Memory B cell (primary cell): ENCODE results near the gene CST6.

Source experiments
- ATAC-seq: fragments of 150-1000 bp; cut with Tn5 transposase; 2 replicates; pipeline ENCODE4 v1.10.0; 2021; ENCODE audit warnings: low read depth, mild to moderate bottlenecking, moderate library complexity
- DNase-seq, 2 donors: peaks; one replicate each; pipeline ENCODE4 v3.0.0; 2022; ENCODE audit warnings: low spot score in 2 of 2
- H3K27ac Mint-ChIP-seq: one replicate; pipeline ENCODE4 v1.8.0; 2022; ENCODE audit warnings: mild to moderate bottlenecking, moderate library complexity, mixed read lengths
- H3K27me3 Mint-ChIP-seq: one replicate; pipeline ENCODE4 v1.8.0; 2022; ENCODE audit warnings: mixed read lengths
- H3K36me3 Mint-ChIP-seq: one replicate; pipeline ENCODE4 v1.8.0; 2022; ENCODE audit warnings: mild to moderate bottlenecking, mixed read lengths
- H3K4me1 Mint-ChIP-seq: one replicate; pipeline ENCODE4 v1.8.0; 2022; ENCODE audit warnings: mixed read lengths
- H3K4me3 Mint-ChIP-seq: one replicate; pipeline ENCODE4 v1.8.0; 2022; ENCODE audit warnings: mild to moderate bottlenecking, moderate library complexity, mixed read lengths
- H3K9me3 Mint-ChIP-seq: one replicate; pipeline ENCODE4 v1.8.0; 2022; ENCODE audit warnings: mixed read lengths

Gene CST6

DNA sequence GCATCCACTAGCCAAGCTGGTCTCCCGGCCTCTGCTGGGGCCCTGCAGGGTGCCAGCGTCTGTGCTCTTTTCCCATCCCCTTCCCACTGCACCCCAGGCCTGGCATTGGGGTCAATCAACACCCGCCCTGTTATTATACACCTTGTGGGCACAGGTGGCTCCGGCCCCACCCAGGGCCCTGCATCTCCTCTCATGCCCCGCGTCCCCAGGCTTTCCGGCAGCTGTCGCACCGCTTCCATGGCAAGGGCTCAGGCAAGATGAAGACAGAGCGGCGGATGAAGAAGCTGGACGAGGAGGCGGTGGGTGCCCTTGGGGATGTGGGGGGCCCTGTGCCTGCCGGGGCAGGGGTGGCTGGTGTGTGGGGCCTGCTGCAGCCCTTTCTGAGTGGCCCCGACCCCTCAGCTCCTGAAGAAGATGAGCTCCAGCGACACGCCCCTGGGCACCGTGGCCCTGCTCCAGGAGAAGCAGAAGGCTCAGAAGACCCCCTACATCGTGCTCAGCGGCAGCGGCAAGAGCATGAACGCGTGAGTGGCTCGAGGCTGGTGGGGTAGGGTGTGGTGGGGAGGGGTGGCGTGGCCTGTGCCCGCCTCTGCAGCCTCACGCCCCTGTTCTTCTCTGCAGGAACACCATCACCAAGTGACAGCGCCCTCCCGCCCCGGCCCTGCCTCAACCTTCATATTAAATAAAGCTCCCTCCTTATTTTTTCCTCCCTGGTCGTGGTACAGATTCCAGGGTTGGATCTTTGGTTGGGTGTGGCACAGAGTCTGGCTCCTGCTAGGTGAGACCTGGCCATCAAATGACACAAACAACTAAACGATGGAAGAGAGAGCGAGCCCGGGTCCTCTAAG, 33.2 kb upstream of the CST6 start:
- peaks cover 21% of the 10 kb centered on the region for H3K36me3 Mint-ChIP-seq
- no peak for ATAC-seq

DNA sequence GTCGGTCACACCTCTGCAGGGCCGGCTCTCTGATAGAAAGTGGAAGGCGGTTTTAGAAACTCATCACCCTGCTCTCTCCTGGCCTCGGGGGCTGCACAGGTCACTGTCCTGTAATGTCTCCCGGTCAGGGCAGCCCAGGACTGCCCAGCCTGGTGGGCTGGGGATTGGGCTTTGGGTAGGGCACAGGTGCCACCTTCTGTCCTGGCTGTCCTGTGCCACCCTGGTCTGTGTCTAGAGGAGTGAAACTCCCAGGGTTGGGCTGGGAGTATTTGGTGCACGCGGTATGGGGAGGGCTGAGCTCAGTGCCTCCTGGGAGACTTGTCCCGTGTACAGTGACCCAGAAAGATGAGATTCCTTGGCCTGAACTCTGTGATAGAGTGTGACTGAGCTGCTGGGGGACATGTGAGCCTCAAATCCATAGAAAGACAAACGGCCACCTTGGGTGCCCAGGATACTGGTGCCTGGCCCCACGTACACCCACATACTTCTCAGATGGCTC, 32.5 kb upstream of the CST6 start:
- Mint-ChIP-seq H3K4me1 (no peaks in the 10 kb centered on the region), H3K9me3 (no peaks in the 10 kb centered on the region), H3K36me3 (peaks cover 21% of the 10 kb centered on the region), H3K4me3 (no peak overlapping the region), H3K27ac (no peak overlapping the region), H3K27me3 (no peaks in the 10 kb centered on the region)
- ATAC-seq (no peak), DNase-seq (no peak)

More for the DNA sequence above, 33.2 kb upstream of the CST6 start:
- Mint-ChIP-seq H3K4me3 (no peak overlapping the region), H3K4me1 (no peaks in the 10 kb centered on the region), H3K27me3 (no peaks in the 10 kb centered on the region), H3K9me3 (no peaks in the 10 kb centered on the region), H3K27ac (no peak overlapping the region)
- DNase-seq: no peak

DNA sequence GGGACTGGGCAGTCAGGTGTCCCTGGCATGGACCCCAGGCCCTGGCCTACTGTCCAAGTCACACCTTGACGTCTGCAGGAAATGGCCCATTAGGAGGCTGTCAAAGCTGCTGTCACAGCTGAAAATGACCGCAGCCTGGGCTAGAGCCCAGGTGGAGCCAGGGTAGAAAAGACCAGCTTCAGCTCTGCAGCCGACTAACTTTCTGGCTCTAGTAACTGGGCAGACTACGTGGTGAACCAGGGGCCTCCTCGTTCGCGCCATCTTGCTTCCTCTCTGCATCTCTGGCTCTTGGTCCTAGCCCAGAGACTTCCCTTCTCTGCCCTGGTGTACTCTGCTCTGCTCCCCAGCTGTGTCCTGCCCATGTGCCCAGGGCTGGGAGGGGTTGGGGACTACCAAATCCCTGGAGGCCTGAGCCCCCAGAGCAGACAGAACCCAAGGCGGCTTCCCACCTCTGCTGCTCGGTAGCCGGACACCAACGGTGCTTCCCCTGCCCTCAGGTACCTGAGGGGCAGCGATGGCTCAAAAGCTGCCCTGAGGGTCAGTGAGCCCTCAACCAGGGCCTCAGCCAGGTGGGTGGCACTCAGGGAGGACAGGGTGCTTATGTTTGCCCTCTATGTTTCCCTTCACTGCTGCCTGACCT, 30.6 kb upstream of the CST6 start:
- H3K36me3 Mint-ChIP-seq: peaks cover 15% of the 10 kb centered on the region
- H3K27me3 Mint-ChIP-seq: no peaks in the 10 kb centered on the region
- H3K27ac Mint-ChIP-seq: no peak overlapping the region
- no peak for ATAC-seq
- no peaks in the 10 kb centered on the region for H3K9me3 Mint-ChIP-seq
- DNase-seq: no peak
- no peaks in the 10 kb centered on the region for H3K4me1 Mint-ChIP-seq
- H3K4me3 Mint-ChIP-seq: no peak overlapping the region

DNA sequence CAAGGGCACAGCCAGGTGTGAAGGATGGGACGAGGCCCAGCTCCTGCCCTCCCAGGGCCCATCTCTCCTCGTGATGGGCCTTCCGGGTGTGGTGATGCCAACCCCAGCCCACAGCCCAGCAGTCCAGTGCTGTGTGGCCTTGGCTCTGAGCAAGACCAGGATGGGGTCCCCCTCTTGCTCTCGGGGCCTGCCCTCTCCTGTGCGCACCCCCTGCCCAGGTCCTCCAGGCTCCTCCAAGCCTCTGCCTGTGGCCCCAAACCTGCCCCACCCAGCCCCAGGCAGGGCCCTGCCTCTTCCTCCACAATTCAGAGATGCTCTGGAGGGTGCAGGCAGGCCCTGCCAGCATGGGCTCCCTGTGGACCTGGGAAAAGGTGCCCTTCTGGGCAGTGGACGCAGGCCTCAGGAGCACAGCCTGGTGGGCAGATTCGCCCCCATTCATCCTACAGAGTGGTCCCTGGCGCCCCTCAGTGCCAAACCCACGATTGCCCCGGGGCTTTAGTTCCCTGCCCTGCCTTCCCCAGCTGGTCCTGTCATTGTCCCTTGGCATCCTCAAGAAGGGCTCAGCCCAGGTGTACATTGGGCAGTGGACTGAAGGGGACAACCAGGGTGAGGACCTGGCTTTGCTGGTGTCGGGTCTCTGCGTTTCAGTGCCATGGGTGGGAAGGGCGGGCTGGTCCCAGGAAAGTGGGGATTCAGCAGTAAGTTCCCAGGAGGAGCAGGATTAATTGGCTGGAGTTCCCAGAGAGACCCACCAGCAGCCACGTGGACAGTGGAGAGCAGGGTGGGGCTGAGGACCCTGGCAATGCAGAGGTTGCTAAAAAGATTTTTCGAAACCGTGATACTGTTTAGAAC, 29.6 kb upstream of the CST6 start:
- Mint-ChIP-seq H3K4me1 (no peaks in the 10 kb centered on the region), H3K27ac (no peak overlapping the region), H3K4me3 (no peak overlapping the region), H3K36me3 (peaks cover 12% of the 10 kb centered on the region), H3K27me3 (no peaks in the 10 kb centered on the region), H3K9me3 (no peaks in the 10 kb centered on the region)
- DNase-seq (no peak), ATAC-seq (no peak)

DNA sequence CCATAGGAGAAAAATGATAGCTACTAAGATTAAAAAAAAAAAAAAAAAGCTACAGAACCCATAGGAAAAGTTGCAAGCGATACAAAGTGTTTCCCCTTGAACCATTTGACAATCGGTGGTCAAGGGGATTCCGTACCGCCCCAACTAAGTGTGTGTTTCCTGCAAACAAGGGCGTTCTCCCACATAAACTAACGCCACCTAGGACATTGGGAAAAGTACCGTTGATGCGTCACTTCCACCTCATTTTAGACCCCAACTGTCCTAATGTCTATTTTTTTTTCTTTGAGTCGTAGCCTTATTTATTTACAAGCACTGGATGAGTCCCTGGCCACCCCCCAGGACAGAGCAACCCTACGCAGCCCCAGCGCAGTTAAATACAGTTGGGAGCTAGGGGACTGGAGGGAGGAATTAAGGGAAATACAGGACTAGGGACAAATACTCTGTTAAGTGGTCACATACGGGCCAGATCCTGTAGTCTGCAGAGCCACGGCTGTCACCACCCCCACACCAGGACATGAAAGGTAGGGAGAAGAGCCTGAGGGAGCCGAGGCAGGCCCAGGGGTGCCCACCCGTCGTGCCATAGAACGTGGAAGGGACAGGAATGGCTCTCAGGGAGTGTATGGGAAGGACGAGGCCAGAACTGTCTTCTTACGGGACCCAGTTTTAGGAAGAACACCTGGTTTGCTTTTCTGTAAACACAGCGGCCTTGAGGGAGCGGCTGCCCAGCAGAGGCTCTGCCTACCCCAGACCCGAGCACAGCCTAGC, 28.8 kb upstream of the CST6 start:
- Mint-ChIP-seq H3K4me3 (no peak overlapping the region), H3K27me3 (no peaks in the 10 kb centered on the region), H3K4me1 (no peaks in the 10 kb centered on the region), H3K9me3 (no peaks in the 10 kb centered on the region), H3K36me3 (peaks cover 9% of the 10 kb centered on the region), H3K27ac (no peak overlapping the region)
- DNase-seq (no peak), ATAC-seq (no peak)

DNA sequence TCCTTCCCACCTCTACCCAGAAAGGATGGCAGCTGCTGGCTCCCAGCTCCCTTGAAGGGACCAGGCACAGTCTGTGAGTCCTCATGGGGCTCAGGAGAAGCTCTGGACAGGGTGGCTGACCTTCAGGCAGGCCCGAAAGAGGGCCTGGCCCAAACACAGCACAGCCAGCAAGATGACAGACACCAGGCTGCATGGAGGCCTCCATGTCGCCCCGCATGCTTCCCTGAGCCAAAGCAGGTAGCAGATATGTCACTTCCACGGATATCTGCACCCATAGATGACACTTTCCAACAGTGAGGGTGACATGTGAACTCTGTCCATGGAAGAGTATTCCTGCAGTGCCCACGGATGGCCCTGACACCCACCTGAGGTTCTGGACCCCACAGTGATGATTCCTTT, 28.2 kb upstream of the CST6 start:
- Mint-ChIP-seq H3K27ac (no peak overlapping the region), H3K27me3 (no peaks in the 10 kb centered on the region), H3K4me3 (no peak overlapping the region), H3K9me3 (no peaks in the 10 kb centered on the region), H3K4me1 (no peaks in the 10 kb centered on the region), H3K36me3 (peaks cover 6% of the 10 kb centered on the region)
- DNase-seq: no peak
- ATAC-seq: no peak

DNA sequence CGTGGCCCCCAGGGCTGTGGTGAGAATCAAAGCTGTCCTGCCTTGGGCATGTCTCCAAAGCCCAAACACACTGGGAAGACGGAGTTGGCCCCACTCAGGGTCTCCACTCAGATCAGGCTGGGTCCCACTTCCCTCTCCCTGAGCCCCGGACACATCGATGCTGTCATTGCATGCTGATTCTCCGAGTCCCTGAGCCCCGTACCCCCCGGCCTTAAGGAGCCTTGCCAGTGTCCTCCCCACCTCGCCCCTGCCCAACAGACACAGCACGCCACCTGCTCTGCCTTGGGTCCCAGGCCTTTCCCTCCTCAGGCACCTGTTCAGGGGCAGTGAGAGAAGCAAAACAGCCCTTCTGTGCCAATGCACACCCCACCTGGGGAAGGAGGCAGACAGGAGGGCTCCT, 24.5 kb upstream of the CST6 start:
- H3K4me3 Mint-ChIP-seq: no peak overlapping the region
- H3K27me3 Mint-ChIP-seq: no peaks in the 10 kb centered on the region
- H3K27ac Mint-ChIP-seq: no peak overlapping the region
- H3K4me1 Mint-ChIP-seq: peaks cover 5% of the 10 kb centered on the region
- no peaks in the 10 kb centered on the region for H3K9me3 Mint-ChIP-seq
- peaks cover 7% of the 10 kb centered on the region for H3K36me3 Mint-ChIP-seq
- ATAC-seq (no peak), DNase-seq (no peak)

DNA sequence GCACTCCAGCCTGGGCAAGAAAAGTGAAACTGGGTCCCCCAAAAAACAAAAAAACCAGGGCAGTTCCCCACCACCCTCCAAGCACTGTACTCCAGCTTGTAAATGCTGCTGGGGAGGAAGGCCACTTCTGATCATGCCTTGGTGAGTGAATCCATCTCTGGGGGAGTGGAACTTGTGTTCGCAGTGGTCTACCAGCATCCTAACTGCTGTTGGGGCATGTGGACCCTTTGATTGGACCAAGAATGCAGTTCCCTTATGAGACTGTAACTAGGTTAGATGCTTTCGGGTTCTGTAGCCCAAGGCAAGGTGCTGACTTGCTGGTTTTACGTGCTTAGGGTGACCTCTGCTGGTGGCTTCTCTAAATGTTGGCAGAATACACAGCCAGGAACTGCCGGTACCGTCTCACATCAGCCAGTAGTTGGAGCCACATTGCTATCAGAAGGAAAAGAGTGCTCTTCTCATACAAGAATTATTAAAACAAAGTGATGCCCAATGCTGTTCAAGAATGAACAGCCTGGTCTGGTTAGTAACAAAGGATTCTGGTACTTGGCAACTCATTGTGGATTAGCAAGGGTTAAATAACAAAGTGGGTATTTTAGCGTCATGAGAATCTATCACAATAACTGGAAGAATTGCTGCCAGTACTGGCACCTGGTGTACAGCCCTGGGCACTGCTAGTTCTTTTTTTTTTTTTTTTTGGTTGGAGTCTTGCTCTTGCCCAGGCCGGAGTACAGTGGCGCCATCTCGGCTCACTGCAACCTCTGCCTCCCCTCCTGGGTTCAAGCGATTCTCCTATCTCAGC, 22.8 kb upstream of the CST6 start:
- peaks cover 5% of the 10 kb centered on the region for H3K4me1 Mint-ChIP-seq
- H3K36me3 Mint-ChIP-seq: peaks cover 7% of the 10 kb centered on the region
- ATAC-seq (peak; percentile 95), DNase-seq (peak; percentile 86 to 93)
- no peaks in the 10 kb centered on the region for H3K27me3 Mint-ChIP-seq
- H3K9me3 Mint-ChIP-seq: no peaks in the 10 kb centered on the region
- no peak overlapping the region for H3K4me3 Mint-ChIP-seq
- H3K27ac Mint-ChIP-seq: peak overlapping the region; percentile 87

DNA sequence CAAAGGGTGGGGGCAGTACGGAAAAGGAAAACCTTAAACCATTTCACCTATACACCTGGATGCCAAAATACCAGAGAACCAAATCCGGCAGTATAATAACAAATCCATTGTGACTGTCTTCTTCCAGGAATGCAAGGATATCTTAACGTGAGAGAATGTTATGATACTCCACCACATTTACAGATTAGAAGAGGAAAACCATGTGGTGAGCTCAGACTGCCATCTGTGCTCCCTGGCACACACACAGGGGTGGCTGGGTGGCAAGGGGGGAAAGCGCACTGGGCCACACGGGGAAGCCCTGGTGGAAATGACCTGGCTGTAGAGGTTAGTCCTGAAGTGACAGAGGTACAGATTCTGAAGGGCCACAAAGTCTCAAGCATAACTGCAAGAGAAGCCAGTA, 19.8 kb upstream of the CST6 start:
- H3K36me3 Mint-ChIP-seq: peaks cover 10% of the 10 kb centered on the region
- no peak overlapping the region for H3K4me3 Mint-ChIP-seq
- H3K9me3 Mint-ChIP-seq: no peaks in the 10 kb centered on the region
- no peak overlapping the region for H3K27ac Mint-ChIP-seq
- ATAC-seq (no peak), DNase-seq (no peak)
- no peaks in the 10 kb centered on the region for H3K27me3 Mint-ChIP-seq
- H3K4me1 Mint-ChIP-seq: peaks cover 11% of the 10 kb centered on the region

DNA sequence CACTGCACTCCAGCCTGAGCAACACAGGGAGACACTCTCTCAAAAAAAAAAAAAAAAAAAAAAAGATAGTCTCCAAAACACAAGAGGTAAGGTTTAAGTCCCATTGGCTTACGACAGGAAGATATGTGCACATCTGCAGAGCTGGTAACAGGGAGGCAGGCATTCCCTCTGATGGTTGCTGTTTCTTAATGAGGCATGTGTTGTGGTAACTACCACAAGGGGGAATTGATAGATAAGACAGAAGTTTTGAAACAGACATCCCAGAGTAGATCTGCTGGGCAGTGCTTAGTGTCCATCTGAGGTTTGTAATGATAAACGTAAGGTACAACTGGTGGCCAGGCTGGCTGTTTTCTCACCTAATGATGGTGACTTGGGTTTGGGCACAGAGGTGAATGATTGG, 14.5 kb upstream of the CST6 start:
- Mint-ChIP-seq H3K27me3 (no peaks in the 10 kb centered on the region), H3K27ac (peak overlapping the region; percentile 64), H3K9me3 (no peaks in the 10 kb centered on the region), H3K36me3 (peaks cover 25% of the 10 kb centered on the region), H3K4me1 (peaks cover 17% of the 10 kb centered on the region), H3K4me3 (peak overlapping the region; percentile 24)
- no peak for ATAC-seq
- DNase-seq: no peak

DNA sequence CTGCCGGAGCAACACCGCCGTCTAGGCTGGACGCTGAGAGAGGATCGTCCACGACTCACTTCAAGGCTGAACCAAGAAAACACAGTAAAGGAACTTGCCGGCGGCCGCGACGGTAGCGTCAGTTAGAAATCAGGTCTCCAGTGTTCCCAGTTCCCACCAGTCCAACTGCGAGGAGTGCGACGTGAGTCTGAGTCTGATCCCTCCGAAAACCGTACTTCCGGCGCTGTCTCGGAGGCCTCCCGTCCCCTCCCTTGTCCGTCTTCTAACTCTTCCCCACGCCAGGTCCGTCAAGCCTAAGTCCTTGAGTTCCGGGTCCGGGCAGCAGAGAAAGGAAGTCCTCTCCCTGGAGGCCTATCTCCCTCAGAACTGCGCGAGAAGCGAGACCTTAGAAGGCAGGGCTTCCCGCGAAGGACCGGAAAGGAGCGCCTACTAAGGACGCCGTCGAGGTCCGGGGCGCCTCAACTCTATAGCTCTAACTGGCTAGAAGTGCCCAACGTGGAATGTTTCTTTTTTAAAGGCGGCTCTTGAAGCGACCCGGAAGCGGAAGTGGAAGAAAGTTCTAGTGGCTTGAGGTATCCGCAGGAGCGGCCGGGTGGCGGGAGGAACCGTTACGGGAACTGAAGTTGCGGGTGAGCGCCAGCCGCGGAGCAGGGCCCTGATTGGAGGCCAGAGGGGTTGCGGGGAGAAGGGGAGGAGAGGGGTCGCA, 9.7 kb upstream of the CST6 start, which contains the start of the genes BANF1 and EIF1AD:
Gene BANF1 (plus strand): TSS at position 562 of the 706 bp plus-strand sequence. CDS start 748 bp downstream, outside the sequence.
Gene EIF1AD (minus strand): TSS at position 216 of the 706 bp plus-strand sequence. CDS start 1,768 bp downstream, outside the sequence.
- Mint-ChIP-seq H3K9me3 (no peaks in the 10 kb centered on the region), H3K4me3 (peak within 1 kb of the TSS; percentile 95), H3K27me3 (no peaks in the 10 kb centered on the region), H3K36me3 (peaks cover 26% of the 10 kb centered on the region), H3K27ac (peak within 1 kb of the TSS; percentile 99), H3K4me1 (peaks cover 21% of the 10 kb centered on the region)
- ATAC-seq (peak; percentile 70), DNase-seq (peak; percentile 93 to 96)

DNA sequence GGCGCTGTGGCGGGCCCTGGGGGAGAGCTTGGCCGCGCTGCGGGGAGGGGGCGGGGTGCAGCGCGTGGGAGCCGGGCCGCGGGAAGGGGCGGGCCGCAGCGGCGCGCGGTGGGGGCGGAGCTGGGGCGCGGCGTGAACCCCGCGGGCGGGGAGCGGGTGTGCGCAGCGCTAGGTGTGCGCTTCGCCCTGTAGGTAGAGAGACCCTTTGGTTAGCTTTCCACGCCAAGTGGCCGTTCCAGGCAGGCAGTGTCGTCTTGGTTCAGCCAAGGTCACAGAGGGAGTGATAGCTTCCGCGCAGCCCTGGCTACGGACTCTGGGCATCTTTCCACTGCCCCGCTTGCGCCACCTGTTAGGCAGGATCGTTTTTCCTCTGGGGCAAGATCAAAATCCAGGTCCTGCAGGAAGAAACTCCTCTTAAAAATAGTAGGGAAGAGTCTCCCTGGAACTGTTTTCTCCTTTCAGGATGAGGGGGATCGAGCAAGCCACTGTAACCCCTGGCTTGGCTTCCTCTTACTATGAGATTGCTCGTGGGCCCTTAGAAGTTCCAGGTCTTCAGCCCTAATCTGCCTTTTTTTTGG, 9.1 kb upstream of the CST6 start:
- H3K27ac Mint-ChIP-seq: peak overlapping the region; percentile 99
- H3K9me3 Mint-ChIP-seq: no peaks in the 10 kb centered on the region
- peak; percentile 68 for ATAC-seq
- peaks cover 20% of the 10 kb centered on the region for H3K36me3 Mint-ChIP-seq
- peaks cover 15% of the 10 kb centered on the region for H3K4me1 Mint-ChIP-seq
- H3K4me3 Mint-ChIP-seq: peak overlapping the region; percentile 95
- no peak for DNase-seq
- H3K27me3 Mint-ChIP-seq: no peaks in the 10 kb centered on the region
